HTERT RPE-1 (cell line): ENCODE results near the gene SLCO2A1.

Source experiments
- in situ Hi-C: fragments of 300-500 bp; cut with MboI; formaldehyde crosslinking; loops from 4 replicates; pipeline ENCODE4 v1.14.3; 2020; ENCODE audit warnings: low sequenced_read_pairs

Gene SLCO2A1

GRCh38 chr3:134061401-134061800, 31.7 kb upstream of the SLCO2A1 start:
- in situ Hi-C loops, result no loop called here

DNA sequence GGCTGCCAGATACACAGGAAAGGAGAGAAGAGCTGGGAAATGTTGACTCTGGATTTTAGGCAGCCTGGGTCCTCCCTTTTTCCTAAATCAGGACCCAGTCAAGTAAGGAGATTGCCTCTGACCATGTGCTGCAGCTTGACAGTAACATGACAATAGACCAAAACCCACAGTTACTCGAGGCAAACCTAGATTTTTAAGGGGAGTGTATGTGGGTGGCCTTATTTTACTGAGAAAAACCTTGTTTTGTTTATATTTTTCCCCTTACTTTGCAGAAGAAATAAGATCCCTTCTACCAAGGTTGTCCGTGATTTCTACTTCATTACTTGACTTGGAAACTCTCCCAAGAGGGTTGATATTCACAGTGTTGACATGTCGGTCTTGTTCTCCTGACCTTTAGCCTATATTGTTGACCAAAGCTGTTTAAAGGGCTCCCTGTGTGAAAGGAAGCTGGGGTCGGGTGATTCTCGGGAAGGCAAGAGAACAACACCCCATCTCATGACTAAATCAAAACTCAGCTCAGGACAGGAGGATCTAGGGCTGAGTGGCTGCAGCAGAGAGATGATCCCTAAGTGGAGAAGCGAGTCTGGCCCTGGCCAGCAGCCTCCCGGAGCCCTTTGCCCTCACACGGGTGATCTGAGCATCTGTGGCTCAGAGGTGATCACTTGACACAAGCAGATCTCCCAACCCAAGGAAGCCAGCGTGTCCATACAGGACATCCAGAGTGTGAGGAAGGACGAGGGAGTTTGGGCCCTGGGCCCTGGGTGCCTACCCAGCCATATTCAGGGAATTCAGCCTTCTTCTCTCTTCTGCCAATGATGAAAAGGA, 31.0 kb upstream of the SLCO2A1 start:
- in situ Hi-C loops, result no loop called here

DNA sequence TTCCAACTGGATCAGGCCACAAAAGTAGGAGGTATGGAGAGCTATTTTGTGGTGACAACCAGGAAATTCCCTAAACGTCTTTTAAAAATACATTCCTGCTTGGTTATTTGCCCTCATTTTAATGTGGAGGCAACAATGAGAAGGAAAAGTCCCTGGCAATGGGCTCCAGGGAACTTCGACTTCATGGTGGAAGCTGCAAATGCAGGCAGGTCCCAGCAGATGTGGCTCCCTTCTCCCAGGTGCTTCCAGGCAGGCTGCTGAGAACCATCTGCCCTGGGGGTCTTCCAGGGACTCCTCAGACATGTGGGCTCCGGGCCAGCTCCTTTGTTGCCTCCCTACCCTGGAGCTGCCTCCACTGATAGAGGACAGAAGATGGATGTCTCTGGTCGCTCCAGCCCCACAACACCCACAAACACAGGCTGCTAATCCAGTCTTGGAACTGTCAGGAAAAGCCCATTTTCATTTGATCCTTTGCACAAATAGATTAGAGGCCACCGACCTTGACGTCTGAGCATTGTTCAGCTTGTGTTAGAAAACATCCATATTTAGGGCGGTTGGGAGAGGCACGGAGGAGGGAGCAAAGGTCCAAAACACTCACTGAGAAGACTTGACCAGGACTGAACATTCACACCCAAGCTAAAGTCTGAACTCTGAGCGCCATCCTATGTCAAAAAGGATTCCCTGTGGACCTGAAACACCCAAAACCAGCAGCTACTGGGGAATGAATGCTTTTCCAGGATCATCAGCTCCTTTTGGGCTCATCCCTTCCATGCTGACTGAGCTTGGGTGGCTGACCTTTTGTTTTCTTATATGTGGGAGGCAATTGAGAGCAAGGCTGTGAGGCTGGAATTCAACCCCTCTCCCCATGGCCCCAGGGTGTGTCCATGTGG, 30.2 kb upstream of the SLCO2A1 start:
- in situ Hi-C loops, result no loop called here

DNA sequence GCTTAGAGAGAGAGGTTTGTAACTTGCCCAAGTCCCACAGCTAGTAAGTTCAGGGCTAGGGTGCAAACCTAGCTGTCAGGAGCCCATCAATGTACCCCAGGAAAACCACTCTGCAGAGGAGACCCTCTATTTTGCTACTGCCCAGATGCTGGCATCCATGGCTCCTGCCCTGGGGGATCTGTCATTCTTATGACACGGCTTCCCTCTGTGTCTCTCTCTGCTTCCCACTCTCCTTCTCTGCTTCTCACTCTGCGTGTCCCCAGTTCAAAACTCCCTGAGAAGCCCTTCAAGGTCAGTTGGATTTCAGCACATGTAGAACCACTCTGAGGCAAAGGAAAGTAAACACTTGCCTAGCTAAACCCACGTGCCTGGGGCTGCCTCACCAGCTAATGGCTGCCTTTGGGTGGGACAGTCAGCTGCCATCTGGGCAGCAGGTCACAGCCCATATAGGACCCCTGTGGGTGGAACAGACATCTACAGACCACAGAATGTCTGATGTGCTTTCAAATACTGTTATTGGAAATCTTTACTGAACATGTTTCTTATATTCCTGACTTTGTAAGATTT, 29.4 kb upstream of the SLCO2A1 start:
- in situ Hi-C loops, result no loop called here

DNA sequence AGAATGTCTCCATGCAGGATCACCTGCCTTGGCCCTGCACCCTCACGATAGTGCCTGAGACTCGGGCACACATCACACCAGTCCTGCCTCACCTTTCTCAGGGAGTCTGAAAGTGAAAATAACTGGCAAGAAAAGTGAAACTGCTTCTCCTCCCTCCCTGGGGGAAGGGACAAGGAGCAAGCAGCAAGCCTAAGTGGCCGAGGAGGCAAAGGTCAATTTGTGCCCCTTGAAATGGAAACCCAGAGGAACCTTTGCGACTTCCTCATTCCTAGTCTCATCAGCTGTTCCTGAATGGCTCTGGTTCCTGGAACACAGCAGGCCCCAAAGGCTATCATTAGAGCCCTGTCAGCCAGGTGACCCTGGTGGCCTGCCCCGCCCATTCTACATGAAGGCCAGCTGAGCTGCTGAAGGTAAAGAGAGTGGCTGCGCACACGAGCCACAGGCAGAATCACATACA, 28.0 kb upstream of the SLCO2A1 start:
- in situ Hi-C loops, result no loop called here

- in situ Hi-C loops, result no loop called here
These were observed 27.4 kb upstream of the SLCO2A1 start for GRCh38 chr3:134057006-134057653.

DNA sequence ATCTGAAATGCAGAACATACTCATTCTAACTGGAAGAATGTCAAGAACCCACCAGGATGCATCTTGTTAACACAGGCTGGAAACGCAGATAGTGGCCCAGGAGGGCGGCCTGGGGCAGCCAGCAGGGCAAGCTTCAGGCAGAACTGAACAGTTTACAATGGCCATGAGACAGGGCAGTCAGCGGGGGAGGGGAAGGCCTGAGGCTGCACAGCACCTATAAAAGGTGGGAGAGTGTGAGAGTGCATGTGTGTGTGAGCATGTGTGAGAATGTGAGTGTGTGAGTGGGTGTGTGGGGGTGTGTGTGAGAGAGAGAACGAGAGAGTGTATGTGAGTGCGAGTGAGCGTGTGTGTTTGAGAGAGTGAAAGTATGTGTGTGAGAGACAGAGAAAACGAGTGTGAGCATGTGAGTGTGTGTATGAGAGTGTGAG, 26.8 kb upstream of the SLCO2A1 start:
- in situ Hi-C loops, result no loop called here

DNA sequence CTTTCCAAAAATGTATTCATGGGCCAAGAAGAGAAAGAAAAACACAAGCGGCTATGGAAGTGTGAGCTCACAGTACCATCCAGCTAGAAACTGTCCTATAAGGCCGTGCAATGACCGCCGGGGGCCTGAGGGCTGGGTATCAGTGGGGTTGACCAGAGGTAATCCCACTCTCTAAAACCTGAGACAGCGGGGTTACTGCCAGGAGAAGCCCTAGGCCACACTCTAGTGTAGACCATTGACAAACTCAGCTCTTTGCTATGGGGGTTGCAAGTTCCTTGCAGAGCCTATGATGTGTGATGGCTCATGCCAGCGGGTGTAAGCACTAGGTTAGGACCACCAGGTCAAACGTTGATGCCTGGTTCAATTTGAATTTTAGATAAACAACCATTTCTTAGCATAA, 25.9 kb upstream of the SLCO2A1 start:
- in situ Hi-C loops, result no loop called here

DNA sequence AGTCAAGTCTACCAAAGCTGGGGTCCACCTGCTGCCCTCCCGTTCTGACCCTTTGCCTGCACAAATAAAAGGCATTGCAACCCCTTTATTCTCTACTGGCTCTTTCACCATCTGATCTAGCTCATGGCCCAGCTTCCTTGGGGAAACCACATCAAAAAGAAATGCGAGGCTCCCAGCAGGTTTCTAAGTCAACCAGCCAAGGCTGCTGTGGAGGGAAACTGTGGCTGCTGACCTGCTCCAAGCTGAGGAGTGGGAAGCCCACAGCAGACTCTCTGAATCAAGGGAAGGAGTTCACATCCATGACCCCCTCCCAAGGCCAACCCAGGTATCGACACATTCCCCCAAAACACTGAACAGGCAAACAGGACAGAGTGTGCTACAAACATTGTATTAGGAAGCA, 25.2 kb upstream of the SLCO2A1 start:
- in situ Hi-C loops, result no loop called here

GRCh38 chr3:134054231-134054630, 24.5 kb upstream of the SLCO2A1 start:
- in situ Hi-C loops, result no loop called here

- in situ Hi-C loops, result no loop called here
These were observed 22.6 kb upstream of the SLCO2A1 start for GRCh38 chr3:134052370-134052769.

DNA sequence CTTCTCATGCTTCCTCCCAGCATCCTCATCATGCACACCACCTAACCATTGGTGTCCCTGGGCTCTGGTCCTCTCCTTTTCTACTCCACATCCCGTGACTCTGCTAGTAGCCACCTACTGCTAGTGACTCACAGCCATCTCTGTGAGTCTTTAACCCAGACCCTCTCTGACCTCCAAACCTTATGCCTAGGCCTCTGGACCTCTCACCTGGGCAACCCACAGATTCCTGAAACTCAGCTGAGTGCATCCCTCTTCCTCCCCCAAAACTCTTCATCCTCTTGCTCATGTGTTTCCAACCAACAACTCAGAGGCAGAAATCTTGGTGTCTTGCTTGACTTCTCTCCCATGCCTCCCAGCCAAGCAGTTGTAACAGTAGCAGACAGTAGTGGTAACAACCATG, 20.0 kb upstream of the SLCO2A1 start:
- in situ Hi-C loops, result no loop called here

DNA sequence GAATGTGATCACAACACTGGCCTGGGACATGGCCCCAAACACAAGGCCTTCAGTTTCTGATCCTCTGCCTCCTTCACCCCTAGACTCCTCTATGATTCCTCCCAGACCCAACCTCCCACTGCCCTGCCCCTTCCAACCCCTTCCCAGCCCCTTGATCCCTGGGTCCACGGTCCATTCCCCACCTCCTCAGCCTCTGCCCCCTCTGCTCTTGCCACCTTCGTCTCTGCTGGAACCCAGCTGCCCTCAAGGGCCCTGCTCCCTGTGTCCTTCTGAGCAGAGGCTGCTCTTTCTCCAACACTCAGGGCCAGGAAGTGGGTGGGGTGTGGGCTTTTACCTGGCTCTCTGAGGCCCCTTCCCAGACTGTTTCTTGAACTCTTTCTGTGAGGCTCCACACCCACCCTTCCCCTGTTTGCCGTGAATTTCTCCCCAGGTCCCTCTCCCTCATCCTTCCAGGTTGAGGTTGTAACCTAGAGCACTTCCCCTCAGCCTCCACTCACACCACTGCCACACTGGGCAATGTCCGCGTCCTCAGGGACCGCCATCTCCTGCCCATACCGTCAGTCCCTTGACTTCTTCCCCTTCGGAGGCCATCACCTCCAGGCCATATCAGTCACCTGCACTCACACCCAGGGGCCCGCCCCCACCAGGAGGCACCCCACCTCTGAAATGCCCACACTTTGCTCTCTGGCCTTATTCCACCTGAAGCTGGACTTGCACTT, 18.7 kb upstream of the SLCO2A1 start:
- in situ Hi-C loops, result no loop called here

DNA sequence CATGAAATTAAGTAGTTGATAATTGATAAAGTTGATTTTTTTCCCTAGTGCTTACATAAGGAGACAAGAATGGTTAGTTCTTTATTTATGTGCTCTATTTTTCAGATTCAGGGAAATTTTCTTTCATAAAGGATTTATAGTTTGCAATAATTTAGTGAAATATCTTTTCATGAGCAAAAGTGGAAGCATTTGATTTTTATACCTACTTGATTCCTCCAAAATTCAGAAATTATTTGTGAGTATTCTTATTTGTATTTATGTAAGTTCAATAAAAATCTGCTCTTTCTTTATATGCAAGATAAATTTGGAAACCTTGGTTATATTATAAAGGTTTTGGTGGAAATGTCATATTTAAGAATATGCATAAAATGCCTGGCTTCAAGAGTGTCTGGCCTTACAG, 14.7 kb upstream of the SLCO2A1 start:
- in situ Hi-C loops, result no loop called here

DNA sequence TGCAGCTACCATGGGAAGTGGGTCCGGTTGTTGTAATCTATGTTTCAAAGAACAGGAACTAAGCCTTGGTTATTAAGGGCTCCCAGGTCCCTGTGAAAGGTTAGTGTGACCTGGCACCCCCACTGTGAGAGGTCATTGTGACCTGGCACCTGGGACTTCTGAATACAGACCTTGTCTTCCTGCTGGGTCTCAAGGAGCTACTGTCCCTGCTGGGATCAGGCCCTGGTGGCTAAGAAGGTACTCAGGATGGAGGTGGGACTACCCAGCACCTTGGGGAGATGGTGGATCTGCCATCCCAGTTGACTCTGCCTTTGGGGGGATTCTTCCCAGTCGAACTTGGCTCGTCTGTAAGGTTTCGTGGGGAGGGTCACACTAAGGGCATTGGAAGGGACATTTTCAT, 10.3 kb upstream of the SLCO2A1 start:
- in situ Hi-C loops, result no loop called here

- in situ Hi-C loops, result no loop called here
These were observed 9.6 kb upstream of the SLCO2A1 start for GRCh38 chr3:134039161-134039862.

GRCh38 chr3:134038716-134039115, 9.0 kb upstream of the SLCO2A1 start:
- in situ Hi-C loops, result no loop called here

DNA sequence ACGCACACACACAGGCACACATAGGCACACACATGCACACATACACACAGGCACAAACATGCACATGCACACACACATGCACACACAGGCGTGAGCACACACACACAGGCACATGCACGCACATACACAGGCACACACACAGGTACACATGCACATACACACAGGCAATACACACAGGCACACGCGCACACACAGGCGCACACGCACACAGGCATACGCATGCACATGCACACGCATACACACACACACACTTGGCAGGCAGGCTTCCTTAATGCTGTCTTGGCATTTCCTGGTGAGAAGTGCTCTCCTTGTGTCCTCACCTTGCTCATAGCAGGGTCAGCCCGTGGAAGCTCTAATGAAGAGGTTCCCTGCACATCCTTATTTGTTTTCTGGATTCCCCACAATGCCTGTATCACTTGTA, 8.4 kb upstream of the SLCO2A1 start:
- in situ Hi-C loops, result no loop called here

GRCh38 chr3:134037168-134037567, 7.4 kb upstream of the SLCO2A1 start:
- in situ Hi-C loops, result no loop called here

- in situ Hi-C loops, result no loop called here
These were observed 6.6 kb upstream of the SLCO2A1 start for GRCh38 chr3:134036291-134036690.
